ENCODE measurements around the gene SLAIN1.

GRCh38 chr13:77742801-77743200, 45.3 kb downstream of the SLAIN1 start:
- TF ChIP-seq EZH2 (IDR thresholded peaks at IDR 0.05; ENCODE audit: insufficient read depth, poor library complexity, severe bottlenecking) (no peak), EZH2phosphoT487 (IDR thresholded peaks at IDR 0.05; ENCODE audit: insufficient read depth, low read depth) (no peak)

All from GM23248 (cell line).